Activated CD4-positive, alpha-beta T cell treated with anti-CD3 and anti-CD28 coated beads, Interleukin-2, amount 10 ng/mL, durations not matched to agents 7 days and 5 days (primary cell): ENCODE measurements around the gene PDE1A. TPM values are rescaled to one million over a fixed set of nuclear protein-coding genes. Genes with fewer than 3 reads are reported as not detected.

Experiments used
- CTCF ChIA-PET: fragments of 350-600 bp; sonication (Branson Sonifier 250); formaldehyde crosslinking; loops from one replicate; lab custom pipeline; 2021; ENCODE audit warnings: antibody characterized with exemption; lab: Charles Lee
- POLR2A ChIA-PET: fragments of 350-600 bp; sonication (Branson Sonifier 250); formaldehyde crosslinking; loops from one replicate; lab custom pipeline; 2021; ENCODE audit warnings: antibody characterized with exemption; lab: Charles Lee
- DNase-seq: peaks from one replicate; pipeline ENCODE4 v3.0.0-alpha.2; 2020
- H3K27ac Mint-ChIP-seq: one replicate; pipeline ENCODE4 v1.8.0; 2021; ENCODE audit warnings: mild to moderate bottlenecking, moderate library complexity, mixed read lengths
- H3K27me3 Mint-ChIP-seq: one replicate; pipeline ENCODE4 v1.8.0; 2021; ENCODE audit warnings: mixed read lengths
- H3K36me3 Mint-ChIP-seq: one replicate; pipeline ENCODE4 v1.8.0; 2021; ENCODE audit warnings: low read depth, mixed read lengths
- H3K4me1 Mint-ChIP-seq: one replicate; pipeline ENCODE4 v1.8.0; 2021; ENCODE audit warnings: mixed read lengths
- H3K4me3 Mint-ChIP-seq: one replicate; pipeline ENCODE4 v1.8.0; 2021; ENCODE audit warnings: mild to moderate bottlenecking, moderate library complexity, mixed read lengths
- H3K9me3 Mint-ChIP-seq: one replicate; pipeline ENCODE4 v1.8.0; 2021; ENCODE audit warnings: mixed read lengths
- total RNA-seq, 2 experiments: library from RNA; stranded (reverse); gene quantifications; one replicate each; pipeline ENCODE4 v1.2.3, GENCODE V29; 2021

Gene PDE1A
- total RNA-seq, 2 experiments from 2014 or later: not detected

DNA sequence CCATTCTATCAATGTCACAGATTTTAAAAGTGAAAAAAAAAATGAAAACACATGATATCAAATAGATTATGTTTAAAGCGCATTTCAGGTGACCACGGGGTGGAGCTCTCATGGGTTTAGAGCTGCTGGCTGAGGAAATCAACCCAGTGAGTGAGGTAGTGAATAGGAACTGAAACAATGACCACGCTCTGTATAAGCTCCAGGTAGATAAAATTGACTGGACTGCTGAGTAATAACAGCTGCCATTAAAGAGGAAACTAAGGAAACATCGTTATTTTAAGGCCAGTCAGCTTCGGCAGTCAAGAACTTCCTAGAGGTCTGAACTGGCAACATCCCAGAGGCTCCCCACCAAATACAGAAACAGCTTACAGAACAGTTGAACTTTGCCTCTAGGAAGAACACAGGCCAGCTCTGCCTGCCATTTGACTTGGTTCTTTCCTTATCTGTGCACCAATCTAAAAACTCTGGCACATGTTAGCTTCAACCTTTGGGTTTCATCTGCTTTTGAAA, 185.9 kb downstream of the PDE1A start:
- H3K27ac Mint-ChIP-seq: no peak overlapping the region
- peaks cover 2% of the 10 kb centered on the region for H3K27me3 Mint-ChIP-seq
- ChIA-PET CTCF (no interaction called here), POLR2A (no interaction called here)
- H3K4me1 Mint-ChIP-seq: peaks cover 2% of the 10 kb centered on the region
- H3K4me3 Mint-ChIP-seq: no peak overlapping the region
- peak; percentile 26 for DNase-seq
- H3K36me3 Mint-ChIP-seq: no peaks in the 10 kb centered on the region
- no peaks in the 10 kb centered on the region for H3K9me3 Mint-ChIP-seq

DNA sequence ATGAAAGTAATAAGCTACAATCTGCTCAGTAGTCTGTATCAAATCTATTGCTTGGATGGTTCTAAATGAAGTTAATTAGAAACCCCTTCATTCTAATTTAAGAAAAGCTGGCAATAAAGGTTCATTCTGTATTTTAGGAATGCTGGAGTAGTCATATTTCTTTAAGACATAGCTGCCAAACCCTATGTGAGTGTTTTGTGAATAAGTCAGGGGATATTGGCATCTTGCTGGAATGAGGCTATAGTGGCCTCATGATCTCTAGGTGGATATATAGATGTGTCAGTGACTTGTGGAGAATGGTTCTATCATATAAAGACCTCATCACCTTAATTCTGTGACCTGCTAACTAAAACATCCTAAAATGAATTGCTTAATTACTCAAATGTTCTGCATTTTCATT, 196.3 kb downstream of the PDE1A start:
- no peak for DNase-seq
- CTCF ChIA-PET: no interaction called here
- Mint-ChIP-seq H3K27ac (no peak overlapping the region), H3K27me3 (no peaks in the 10 kb centered on the region), H3K4me3 (no peak overlapping the region), H3K36me3 (no peaks in the 10 kb centered on the region), H3K9me3 (no peaks in the 10 kb centered on the region), H3K4me1 (no peaks in the 10 kb centered on the region)
- POLR2A ChIA-PET: no interaction called here

DNA sequence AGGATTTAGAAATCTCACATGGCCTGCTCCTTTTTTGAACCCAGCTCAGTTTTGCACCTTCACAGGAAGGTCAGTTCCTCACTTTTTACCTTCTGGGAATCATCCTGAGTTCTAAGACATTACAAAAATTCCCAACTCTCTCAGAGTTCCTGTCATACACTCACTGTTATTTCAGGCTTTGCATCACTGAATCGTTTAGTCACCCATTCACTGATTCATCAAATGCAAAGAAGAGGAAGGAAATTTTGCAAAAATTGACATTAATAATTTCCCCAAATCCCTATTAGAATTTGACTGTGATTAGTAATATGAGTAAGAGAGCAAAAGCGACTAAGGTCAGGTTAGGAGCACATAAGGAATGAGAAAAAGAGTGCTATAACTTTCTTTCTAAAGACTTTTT, 197.5 kb downstream of the PDE1A start:
- no peak for DNase-seq
- no peaks in the 10 kb centered on the region for H3K4me1 Mint-ChIP-seq
- no peaks in the 10 kb centered on the region for H3K9me3 Mint-ChIP-seq
- POLR2A ChIA-PET: no interaction called here
- no peak overlapping the region for H3K4me3 Mint-ChIP-seq
- no peak overlapping the region for H3K27ac Mint-ChIP-seq
- no peaks in the 10 kb centered on the region for H3K27me3 Mint-ChIP-seq
- H3K36me3 Mint-ChIP-seq: no peaks in the 10 kb centered on the region
- CTCF ChIA-PET: no interaction called here

DNA sequence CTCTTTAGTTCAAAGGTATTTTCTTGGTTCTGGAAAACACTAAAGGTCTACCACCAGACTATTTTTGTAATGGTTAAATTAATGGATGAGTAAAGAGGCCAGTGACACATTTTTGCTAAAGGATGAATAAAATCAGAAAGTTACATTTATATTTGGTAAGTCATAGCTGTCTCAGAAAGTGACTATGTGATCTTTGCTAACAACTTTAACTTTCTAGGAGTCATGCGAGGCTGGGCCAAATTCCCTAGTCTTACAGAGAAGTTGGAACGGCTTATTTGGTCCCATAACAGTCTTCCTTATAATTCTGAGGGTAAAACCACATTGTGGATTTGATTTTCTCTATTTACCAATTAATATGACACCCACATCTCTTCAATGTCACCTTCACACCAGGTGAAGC, 198.1 kb downstream of the PDE1A start:
- no peak for DNase-seq
- Mint-ChIP-seq H3K4me3 (no peak overlapping the region), H3K27me3 (no peaks in the 10 kb centered on the region), H3K9me3 (no peaks in the 10 kb centered on the region), H3K27ac (no peak overlapping the region), H3K36me3 (no peaks in the 10 kb centered on the region), H3K4me1 (no peaks in the 10 kb centered on the region)
- ChIA-PET POLR2A (no interaction called here), CTCF (no interaction called here)

DNA sequence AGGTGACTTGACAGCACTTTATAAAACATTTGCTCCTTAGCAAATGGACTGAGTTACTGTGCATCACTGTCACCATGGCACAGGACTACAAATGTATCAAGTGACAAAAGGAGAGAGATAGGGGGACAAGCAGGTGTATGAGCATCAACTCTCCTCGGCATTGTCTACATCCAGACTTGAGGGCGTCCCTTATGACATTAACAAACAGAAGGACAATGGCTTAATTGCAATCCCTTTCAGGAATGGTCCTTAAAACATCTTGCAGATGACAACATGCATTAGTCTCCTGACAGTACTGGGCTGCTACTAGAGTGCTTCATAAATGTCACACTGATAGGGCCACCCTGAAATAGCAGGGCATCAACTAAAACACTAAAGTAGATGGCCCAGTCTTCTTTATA, 198.8 kb downstream of the PDE1A start:
- no peak overlapping the region for H3K4me3 Mint-ChIP-seq
- no peaks in the 10 kb centered on the region for H3K27me3 Mint-ChIP-seq
- H3K36me3 Mint-ChIP-seq: no peaks in the 10 kb centered on the region
- ChIA-PET POLR2A (no interaction called here), CTCF (no interaction called here)
- H3K27ac Mint-ChIP-seq: no peak overlapping the region
- no peaks in the 10 kb centered on the region for H3K9me3 Mint-ChIP-seq
- H3K4me1 Mint-ChIP-seq: no peaks in the 10 kb centered on the region
- no peak for DNase-seq

DNA sequence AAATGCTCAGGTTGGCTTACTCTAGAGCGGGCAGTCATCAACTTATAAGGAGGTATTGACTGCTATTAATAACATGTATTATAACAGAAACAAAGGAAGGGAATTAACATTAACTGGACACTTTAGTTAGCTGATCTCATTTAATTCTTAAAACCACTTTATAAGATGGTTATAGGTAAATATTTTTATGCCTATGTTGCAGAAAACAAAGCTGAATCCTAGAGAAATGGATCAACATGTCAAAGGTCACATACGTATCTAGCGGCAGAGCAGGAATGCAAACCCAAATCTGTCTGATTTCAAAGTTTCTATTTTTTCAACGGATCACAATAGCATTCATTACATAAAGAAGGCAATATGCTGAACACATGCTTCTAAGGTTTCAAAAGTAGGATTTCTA, 200.0 kb downstream of the PDE1A start:
- H3K9me3 Mint-ChIP-seq: no peaks in the 10 kb centered on the region
- H3K27ac Mint-ChIP-seq: no peak overlapping the region
- no peaks in the 10 kb centered on the region for H3K36me3 Mint-ChIP-seq
- ChIA-PET CTCF (no interaction called here), POLR2A (no interaction called here)
- H3K4me1 Mint-ChIP-seq: no peaks in the 10 kb centered on the region
- no peak overlapping the region for H3K4me3 Mint-ChIP-seq
- no peaks in the 10 kb centered on the region for H3K27me3 Mint-ChIP-seq
- no peak for DNase-seq

DNA sequence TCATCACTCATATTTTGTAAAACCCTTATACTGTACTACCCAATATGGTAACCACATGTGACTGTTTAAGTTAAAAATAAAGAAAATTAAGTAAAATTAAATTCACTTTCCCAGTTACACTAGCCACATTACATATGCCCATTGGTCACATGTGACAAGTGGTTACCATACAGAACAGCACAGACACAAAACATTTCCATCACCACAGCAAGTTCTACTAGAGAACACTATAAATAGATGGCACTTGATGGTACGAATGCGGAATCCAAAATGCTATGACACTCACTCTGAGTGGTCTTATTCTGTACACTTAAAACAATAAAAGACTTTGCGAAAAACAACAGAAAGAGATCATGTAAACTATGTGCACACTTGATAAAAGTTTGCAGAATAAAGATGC, 202.2 kb downstream of the PDE1A start:
- ChIA-PET CTCF (no interaction called here), POLR2A (no interaction called here)
- H3K4me3 Mint-ChIP-seq: no peak overlapping the region
- H3K27ac Mint-ChIP-seq: no peak overlapping the region
- H3K9me3 Mint-ChIP-seq: no peaks in the 10 kb centered on the region
- H3K27me3 Mint-ChIP-seq: no peaks in the 10 kb centered on the region
- DNase-seq: no peak
- H3K4me1 Mint-ChIP-seq: no peaks in the 10 kb centered on the region
- no peaks in the 10 kb centered on the region for H3K36me3 Mint-ChIP-seq

DNA sequence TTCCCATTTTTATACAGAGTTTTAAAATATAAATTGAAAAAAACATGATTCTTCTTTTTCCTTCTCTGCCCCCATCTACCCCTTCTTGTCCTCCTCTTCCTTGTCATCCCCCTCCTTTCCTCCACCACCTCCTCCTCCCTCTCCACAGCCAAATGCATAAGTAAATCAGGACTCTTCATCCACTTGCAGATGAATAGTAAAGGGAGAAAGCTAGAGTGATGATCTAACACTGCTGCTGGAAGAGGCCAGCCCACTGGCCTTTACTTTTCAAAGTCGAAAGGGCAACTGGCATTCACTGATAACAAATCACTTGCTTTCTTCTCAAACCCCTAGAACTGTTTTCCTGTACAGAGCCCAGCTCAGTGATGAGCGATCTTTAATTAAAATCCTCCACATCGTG, 205.8 kb downstream of the PDE1A start:
- H3K27me3 Mint-ChIP-seq: no peaks in the 10 kb centered on the region
- no peaks in the 10 kb centered on the region for H3K36me3 Mint-ChIP-seq
- no peaks in the 10 kb centered on the region for H3K4me1 Mint-ChIP-seq
- no peak overlapping the region for H3K27ac Mint-ChIP-seq
- CTCF ChIA-PET: no interaction called here
- H3K4me3 Mint-ChIP-seq: no peak overlapping the region
- no peaks in the 10 kb centered on the region for H3K9me3 Mint-ChIP-seq
- POLR2A ChIA-PET: no interaction called here
- no peak for DNase-seq

DNA sequence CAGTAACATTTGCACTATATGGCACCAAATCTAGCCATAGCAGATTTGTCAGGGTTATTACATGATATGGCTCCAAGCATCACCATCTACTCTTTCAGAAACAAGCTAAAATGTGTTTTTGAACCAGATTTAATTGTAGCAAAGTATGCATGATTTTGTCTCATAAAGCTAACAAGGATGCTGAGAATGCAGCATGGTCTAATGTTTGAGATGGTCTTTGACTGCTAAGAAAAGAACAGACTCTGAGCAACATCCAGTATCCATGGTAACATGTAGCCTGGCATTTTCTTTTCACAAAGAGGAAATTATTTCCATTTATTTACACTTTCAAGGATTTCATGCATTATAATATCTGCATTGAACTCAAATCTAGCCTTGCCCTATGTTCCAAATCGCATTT, 206.5 kb downstream of the PDE1A start:
- DNase-seq: no peak
- no peak overlapping the region for H3K4me3 Mint-ChIP-seq
- ChIA-PET CTCF (no interaction called here), POLR2A (no interaction called here)
- H3K27me3 Mint-ChIP-seq: no peaks in the 10 kb centered on the region
- H3K36me3 Mint-ChIP-seq: no peaks in the 10 kb centered on the region
- no peaks in the 10 kb centered on the region for H3K9me3 Mint-ChIP-seq
- H3K4me1 Mint-ChIP-seq: no peaks in the 10 kb centered on the region
- no peak overlapping the region for H3K27ac Mint-ChIP-seq

DNA sequence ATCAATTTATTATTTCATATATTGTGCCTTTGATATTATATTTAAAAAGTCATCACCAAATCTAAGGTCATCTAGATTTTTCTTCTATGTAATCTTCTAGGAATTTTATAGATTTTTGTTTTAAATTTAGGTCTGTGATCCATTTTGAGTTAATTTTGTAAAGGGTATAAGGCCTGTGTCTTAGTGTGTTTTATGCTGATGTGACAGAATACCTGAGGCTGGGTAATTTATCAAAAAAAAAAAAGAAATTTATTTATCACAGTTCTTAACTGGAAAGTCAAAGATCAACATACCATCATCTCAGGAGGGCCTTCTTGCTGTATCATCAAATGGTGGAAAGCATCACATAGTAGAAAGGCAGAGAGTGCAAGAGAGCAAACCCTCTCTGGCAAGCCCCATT, 216.2 kb downstream of the PDE1A start:
- ChIA-PET CTCF (no interaction called here), POLR2A (no interaction called here)
- H3K4me1 Mint-ChIP-seq: no peaks in the 10 kb centered on the region
- no peak overlapping the region for H3K4me3 Mint-ChIP-seq
- no peaks in the 10 kb centered on the region for H3K36me3 Mint-ChIP-seq
- H3K27me3 Mint-ChIP-seq: peaks cover 3% of the 10 kb centered on the region
- no peak for DNase-seq
- no peaks in the 10 kb centered on the region for H3K9me3 Mint-ChIP-seq
- no peak overlapping the region for H3K27ac Mint-ChIP-seq

DNA sequence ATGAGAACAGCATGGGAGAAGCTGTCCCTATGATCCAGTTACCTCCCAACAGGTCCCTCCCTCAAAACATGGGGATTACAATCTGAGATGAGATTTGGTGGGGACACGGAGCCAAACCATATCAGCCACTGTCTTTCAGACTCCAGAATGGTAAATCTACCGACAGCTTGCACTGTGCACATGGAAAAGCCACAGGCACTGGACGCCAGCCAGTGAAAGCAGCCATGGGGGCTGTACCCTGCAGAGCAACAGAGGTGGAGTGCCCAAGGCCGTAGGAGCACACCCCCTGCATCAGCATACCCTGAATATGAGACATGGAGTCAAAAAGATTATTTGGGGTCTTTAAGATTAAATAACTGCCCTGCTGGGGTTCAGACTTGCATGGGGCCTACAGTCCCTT, 218.4 kb downstream of the PDE1A start:
- H3K4me1 Mint-ChIP-seq: no peaks in the 10 kb centered on the region
- CTCF ChIA-PET: no interaction called here
- POLR2A ChIA-PET: no interaction called here

DNA sequence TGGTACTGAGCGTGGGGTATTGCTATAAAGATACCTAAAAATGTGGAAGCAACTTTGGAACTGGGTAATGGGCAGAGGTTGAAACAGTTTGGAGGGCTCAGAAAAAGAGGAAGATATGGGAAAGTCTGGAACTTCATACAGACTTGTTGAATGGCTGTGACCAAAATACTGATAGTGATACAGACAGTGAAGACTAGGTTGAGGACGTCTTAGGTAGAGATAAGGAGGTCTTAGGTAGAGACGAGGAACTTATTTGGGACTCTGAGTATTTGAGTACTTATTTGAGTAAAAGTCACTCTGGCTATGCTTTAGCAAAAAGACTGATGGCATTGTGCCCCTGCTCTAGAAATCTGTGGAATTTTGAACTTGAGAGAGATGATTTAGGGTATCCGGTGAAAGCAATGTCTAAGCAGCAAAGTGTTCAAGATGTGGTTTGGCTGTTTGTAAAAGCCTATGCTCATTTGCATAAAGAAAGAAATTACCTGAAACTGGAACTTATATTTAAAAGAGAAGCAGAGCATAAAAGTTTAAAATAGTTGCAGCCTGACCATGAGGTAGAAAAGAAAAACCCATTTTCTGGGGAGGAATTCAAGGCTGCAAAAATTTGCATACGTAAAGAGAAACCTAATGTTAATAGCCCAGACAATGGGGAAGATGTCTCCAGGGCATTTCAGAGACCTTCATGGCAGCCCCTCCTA, 219.6 kb downstream of the PDE1A start:
- no peak overlapping the region for H3K4me3 Mint-ChIP-seq
- no peaks in the 10 kb centered on the region for H3K36me3 Mint-ChIP-seq
- no peak for DNase-seq
- CTCF ChIA-PET: no interaction called here
- no peaks in the 10 kb centered on the region for H3K9me3 Mint-ChIP-seq
- peaks cover 3% of the 10 kb centered on the region for H3K27me3 Mint-ChIP-seq
- POLR2A ChIA-PET: no interaction called here
- no peak overlapping the region for H3K27ac Mint-ChIP-seq
- no peaks in the 10 kb centered on the region for H3K4me1 Mint-ChIP-seq

More for the DNA sequence above, 218.4 kb downstream of the PDE1A start:
- Mint-ChIP-seq H3K9me3 (no peaks in the 10 kb centered on the region), H3K36me3 (no peaks in the 10 kb centered on the region), H3K27me3 (peaks cover 3% of the 10 kb centered on the region), H3K4me3 (no peak overlapping the region), H3K27ac (no peak overlapping the region)
- no peak for DNase-seq

DNA sequence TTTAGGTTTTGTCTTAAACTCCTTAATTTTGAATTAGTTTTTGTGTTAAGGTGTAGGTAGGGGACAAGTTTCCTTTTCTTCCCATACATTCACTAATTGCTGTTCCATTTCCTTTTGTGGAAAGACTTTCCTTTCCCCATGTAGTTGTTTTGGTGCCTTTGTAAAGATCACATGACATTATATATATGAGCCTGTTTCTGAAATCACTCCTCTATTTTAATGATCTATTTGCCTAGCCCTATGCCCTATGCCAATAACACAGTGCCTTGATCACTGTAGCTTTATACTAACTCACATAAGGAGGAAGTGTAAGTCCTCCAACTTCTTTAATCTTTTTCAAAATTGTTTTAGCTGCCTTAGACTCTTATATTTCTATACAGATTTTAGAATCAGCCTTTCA, 229.3 kb downstream of the PDE1A start:
- no peak for DNase-seq
- Mint-ChIP-seq H3K27ac (no peak overlapping the region), H3K36me3 (no peaks in the 10 kb centered on the region), H3K9me3 (no peaks in the 10 kb centered on the region), H3K4me1 (no peaks in the 10 kb centered on the region), H3K4me3 (no peak overlapping the region), H3K27me3 (no peaks in the 10 kb centered on the region)
- POLR2A ChIA-PET: no interaction called here
- CTCF ChIA-PET: no interaction called here

DNA sequence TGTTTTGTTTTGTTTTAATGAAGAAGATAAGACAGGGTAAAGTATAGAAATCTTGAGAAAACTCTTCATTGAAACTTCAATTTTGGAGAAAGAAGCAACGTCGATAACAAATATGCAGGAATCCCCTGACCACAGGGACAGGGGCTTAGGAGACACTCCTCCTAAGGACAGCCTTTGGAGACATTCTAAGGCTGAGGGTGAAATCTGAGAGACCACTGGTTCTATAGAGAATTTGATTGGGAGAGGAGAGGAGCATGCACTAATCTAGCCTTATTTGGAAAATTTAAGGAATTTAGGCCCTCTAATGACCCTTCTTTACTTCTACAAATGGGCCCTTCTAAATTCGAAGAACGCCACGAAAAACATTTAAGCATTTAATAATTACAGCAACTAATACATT, 233.5 kb downstream of the PDE1A start:
- H3K36me3 Mint-ChIP-seq: no peaks in the 10 kb centered on the region
- no peak overlapping the region for H3K4me3 Mint-ChIP-seq
- ChIA-PET CTCF (no interaction called here), POLR2A (no interaction called here)
- no peak overlapping the region for H3K27ac Mint-ChIP-seq
- no peak for DNase-seq
- no peaks in the 10 kb centered on the region for H3K9me3 Mint-ChIP-seq
- no peaks in the 10 kb centered on the region for H3K4me1 Mint-ChIP-seq
- no peaks in the 10 kb centered on the region for H3K27me3 Mint-ChIP-seq
